GM12878 (cell line): ENCODE measurements around the gene DCAF4. TPM values are rescaled to one million over a fixed set of nuclear protein-coding genes. Genes with fewer than 3 reads are reported as not detected.

ENCODE experiments used
- CHD4 ChIP-seq: fragments of 200-600 bp; sonication (generic); IDR thresholded peaks from 2 replicates; pipeline ENCODE4 v1.6.1; 2016; ENCODE audit warnings: mild to moderate bottlenecking
- LARP7 ChIP-seq: fragments of 450-650 bp; IDR thresholded peaks from 2 replicates; pipeline ENCODE4 v1.6.1; 2017; ENCODE audit warnings: mild to moderate bottlenecking
- SIN3A ChIP-seq: IDR thresholded peaks from 2 replicates; pipeline ENCODE4 v1.6.1; 2012; ENCODE audit warnings: low read depth, low read length, improper control_type of control experiment
- STAT1 ChIP-seq: fragments of 450-650 bp; conservative IDR thresholded peaks from 2 replicates; pipeline ENCODE4 v1.6.1; 2014; ENCODE audit warnings: antibody characterized with exemption, mild to moderate bottlenecking
- ZNF622 ChIP-seq: fragments of 450-650 bp; IDR thresholded peaks from 2 replicates; pipeline ENCODE4 v1.6.1; 2017; ENCODE audit warnings: mild to moderate bottlenecking, inconsistent platforms
- polyA plus RNA-seq, 11 experiments: library from polyadenylated mRNA; depleted of rRNA in 4 of 11; unstranded in 6 of 11; stranded (reverse) in 5 of 11; fragments of >200 nt; fragmentation: Nextera tagmentation in 4 of 11; fragmentation: Illumina TruSeq in 1 of 11; extraction: Ambion mirVana in 4 of 11; extraction: Trizol in 1 of 11; gene quantifications; 1 replicate in 1 of 11; 2 replicates in 10 of 11; pipeline versions ENCODE4 v1.2.1 to v1.2.3, GENCODE V29; 2011 to 2016; ENCODE audit warnings: inconsistent platforms in 2 of 11, missing spikeins in 2 of 11, low read depth in 1 of 11
- total RNA-seq, 4 experiments: library from RNA; depleted of rRNA in 3 of 4; stranded (reverse); fragments of >200 nt in 3 of 4; fragmentation: Illumina TruSeq in 1 of 4; extraction: Trizol in 1 of 4; gene quantifications; 2 replicates each; pipeline versions ENCODE4 v1.2.1 to v1.2.3, GENCODE V29; 2013 to 2021
- TF ChIP-seq, protein P1 (sequence below): fragments of 450-650 bp; conservative IDR thresholded peaks from 2 replicates; pipeline ENCODE4 v1.6.1; 2017; ENCODE audit warnings: mild to moderate bottlenecking, moderate library complexity
- TF ChIP-seq, protein P2 (sequence below): fragments of 450-650 bp; IDR thresholded peaks from 2 replicates; pipeline ENCODE4 v1.6.1; 2017; ENCODE audit warnings: low read depth, mild to moderate bottlenecking, moderate library complexity
- TF ChIP-seq, protein P3 (sequence below), 3 experiments: IDR thresholded peaks in 2 of 3; conservative IDR thresholded peaks in 1 of 3; 2 replicates each; pipeline ENCODE4 v1.5.1; 2011; ENCODE audit warnings: low read depth in 3 of 3, low read length in 3 of 3, mild to moderate bottlenecking in 3 of 3, control low read depth in 2 of 3, moderate library complexity in 2 of 3, inconsistent platforms in 1 of 3, mixed read lengths in 1 of 3; ENCODE audit not compliant: control insufficient read depth in 2 of 3, insufficient read depth in 1 of 3; ENCODE audit errors: extremely low read depth in 1 of 3
- TF ChIP-seq, protein P4 (sequence below): fragments of 450-650 bp; formaldehyde crosslinking; IDR thresholded peaks from 2 replicates; pipeline ENCODE4 v1.5.0; 2022; ENCODE audit warnings: mild to moderate bottlenecking, missing genetic modification characterization

The DCAF4 gene
- total and polyA plus RNA-seq, 10 of the 15 experiments (the other 5 are each of a cell fraction or from before 2014, with no cell fraction given): 2.6 to 51.1 (median 21.0) TPM

DNA sequence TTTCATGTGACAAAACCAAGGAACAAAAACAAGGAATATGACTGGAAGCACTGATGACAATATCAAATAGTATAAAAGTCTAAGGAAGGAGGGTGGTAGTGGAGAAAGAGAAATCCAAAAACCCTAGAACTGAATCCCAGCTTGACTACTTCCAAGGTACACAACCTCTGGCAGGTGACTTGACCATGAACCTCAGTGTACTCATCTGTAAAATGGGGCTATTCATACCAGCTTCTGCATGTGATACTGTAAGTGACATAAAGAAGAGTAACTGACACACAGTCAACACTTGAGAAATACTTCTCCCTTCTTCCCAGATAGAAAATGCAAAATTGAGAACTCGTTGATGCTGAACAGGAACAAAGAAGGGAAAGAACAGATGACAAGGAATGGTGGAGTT is 22.0 kb upstream of the DCAF4 start (continued):
- no peak for TF ChIP-seq LARP7
- TF ChIP-seq, protein P1, sequence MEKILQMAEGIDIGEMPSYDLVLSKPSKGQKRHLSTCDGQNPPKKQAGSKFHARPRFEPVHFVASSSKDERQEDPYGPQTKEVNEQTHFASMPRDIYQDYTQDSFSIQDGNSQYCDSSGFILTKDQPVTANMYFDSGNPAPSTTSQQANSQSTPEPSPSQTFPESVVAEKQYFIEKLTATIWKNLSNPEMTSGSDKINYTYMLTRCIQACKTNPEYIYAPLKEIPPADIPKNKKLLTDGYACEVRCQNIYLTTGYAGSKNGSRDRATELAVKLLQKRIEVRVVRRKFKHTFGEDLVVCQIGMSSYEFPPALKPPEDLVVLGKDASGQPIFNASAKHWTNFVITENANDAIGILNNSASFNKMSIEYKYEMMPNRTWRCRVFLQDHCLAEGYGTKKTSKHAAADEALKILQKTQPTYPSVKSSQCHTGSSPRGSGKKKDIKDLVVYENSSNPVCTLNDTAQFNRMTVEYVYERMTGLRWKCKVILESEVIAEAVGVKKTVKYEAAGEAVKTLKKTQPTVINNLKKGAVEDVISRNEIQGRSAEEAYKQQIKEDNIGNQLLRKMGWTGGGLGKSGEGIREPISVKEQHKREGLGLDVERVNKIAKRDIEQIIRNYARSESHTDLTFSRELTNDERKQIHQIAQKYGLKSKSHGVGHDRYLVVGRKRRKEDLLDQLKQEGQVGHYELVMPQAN: no peak
- TF ChIP-seq ZNF622: no peak
- TF ChIP-seq, protein P2, sequence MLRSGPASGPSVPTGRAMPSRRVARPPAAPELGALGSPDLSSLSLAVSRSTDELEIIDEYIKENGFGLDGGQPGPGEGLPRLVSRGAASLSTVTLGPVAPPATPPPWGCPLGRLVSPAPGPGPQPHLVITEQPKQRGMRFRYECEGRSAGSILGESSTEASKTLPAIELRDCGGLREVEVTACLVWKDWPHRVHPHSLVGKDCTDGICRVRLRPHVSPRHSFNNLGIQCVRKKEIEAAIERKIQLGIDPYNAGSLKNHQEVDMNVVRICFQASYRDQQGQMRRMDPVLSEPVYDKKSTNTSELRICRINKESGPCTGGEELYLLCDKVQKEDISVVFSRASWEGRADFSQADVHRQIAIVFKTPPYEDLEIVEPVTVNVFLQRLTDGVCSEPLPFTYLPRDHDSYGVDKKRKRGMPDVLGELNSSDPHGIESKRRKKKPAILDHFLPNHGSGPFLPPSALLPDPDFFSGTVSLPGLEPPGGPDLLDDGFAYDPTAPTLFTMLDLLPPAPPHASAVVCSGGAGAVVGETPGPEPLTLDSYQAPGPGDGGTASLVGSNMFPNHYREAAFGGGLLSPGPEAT: no peak
- TF ChIP-seq SIN3A: no peak
- no peak for TF ChIP-seq CHD4
- TF ChIP-seq STAT1: no peak
- TF ChIP-seq, protein P3, sequence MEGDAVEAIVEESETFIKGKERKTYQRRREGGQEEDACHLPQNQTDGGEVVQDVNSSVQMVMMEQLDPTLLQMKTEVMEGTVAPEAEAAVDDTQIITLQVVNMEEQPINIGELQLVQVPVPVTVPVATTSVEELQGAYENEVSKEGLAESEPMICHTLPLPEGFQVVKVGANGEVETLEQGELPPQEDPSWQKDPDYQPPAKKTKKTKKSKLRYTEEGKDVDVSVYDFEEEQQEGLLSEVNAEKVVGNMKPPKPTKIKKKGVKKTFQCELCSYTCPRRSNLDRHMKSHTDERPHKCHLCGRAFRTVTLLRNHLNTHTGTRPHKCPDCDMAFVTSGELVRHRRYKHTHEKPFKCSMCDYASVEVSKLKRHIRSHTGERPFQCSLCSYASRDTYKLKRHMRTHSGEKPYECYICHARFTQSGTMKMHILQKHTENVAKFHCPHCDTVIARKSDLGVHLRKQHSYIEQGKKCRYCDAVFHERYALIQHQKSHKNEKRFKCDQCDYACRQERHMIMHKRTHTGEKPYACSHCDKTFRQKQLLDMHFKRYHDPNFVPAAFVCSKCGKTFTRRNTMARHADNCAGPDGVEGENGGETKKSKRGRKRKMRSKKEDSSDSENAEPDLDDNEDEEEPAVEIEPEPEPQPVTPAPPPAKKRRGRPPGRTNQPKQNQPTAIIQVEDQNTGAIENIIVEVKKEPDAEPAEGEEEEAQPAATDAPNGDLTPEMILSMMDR (IDR thresholded peaks at IDR 0.05 in 2 of 3, conservative IDR thresholded peaks at IDR 0.05 in 1 of 3; ENCODE audit: control insufficient read depth in 2 of 3, extremely low read depth in 1 of 3, insufficient read depth in 1 of 3, low read depth in 3 of 3, low read length in 3 of 3): no peak
- TF ChIP-seq, protein P4, sequence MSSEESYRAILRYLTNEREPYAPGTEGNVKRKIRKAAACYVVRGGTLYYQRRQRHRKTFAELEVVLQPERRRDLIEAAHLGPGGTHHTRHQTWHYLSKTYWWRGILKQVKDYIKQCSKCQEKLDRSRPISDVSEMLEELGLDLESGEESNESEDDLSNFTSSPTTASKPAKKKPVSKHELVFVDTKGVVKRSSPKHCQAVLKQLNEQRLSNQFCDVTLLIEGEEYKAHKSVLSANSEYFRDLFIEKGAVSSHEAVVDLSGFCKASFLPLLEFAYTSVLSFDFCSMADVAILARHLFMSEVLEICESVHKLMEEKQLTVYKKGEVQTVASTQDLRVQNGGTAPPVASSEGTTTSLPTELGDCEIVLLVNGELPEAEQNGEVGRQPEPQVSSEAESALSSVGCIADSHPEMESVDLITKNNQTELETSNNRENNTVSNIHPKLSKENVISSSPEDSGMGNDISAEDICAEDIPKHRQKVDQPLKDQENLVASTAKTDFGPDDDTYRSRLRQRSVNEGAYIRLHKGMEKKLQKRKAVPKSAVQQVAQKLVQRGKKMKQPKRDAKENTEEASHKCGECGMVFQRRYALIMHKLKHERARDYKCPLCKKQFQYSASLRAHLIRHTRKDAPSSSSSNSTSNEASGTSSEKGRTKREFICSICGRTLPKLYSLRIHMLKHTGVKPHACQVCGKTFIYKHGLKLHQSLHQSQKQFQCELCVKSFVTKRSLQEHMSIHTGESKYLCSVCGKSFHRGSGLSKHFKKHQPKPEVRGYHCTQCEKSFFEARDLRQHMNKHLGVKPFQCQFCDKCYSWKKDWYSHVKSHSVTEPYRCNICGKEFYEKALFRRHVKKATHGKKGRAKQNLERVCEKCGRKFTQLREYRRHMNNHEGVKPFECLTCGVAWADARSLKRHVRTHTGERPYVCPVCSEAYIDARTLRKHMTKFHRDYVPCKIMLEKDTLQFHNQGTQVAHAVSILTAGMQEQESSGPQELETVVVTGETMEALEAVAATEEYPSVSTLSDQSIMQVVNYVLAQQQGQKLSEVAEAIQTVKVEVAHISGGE (CRISPR knock-in tag): no peak
